GM18861 (cell line): ENCODE results near the gene BPI.
"Not testable (repeated sequence)": the region's sequence is repeated elsewhere in the genome, so short reads cannot be mapped to it uniquely, and the experiment has no call there.

ENCODE experiments used
- ATAC-seq: cut with Tn5 transposase; IDR thresholded peaks from one replicate; pipeline ENCODE4 v1.9.1; 2021; ENCODE audit not compliant: unreplicated experiment

BPI gene

GRCh38 chr20:38277691-38278090, 26.3 kb upstream of the BPI start:
- ATAC-seq, result no peak

DNA sequence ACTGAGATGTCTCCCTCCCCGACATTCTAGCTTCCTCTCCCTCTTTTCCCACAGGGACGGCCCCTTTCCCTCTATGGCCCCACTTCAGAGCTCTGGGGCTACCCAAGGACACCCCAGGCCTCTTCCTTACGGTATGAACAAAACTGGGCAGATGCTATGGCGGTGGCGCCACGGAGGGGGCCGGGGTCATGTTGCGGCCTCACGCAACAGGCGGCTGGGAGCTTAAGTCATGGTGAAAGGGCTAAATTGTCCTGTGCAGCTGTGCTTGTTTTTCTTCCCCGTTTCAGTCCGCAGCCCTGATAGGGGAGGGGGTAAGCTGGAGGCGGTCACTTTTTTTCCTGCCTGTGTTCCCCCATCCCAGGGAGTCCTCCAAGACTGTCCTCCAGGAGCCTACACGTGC, 25.8 kb upstream of the BPI start:
- no peak for ATAC-seq

DNA sequence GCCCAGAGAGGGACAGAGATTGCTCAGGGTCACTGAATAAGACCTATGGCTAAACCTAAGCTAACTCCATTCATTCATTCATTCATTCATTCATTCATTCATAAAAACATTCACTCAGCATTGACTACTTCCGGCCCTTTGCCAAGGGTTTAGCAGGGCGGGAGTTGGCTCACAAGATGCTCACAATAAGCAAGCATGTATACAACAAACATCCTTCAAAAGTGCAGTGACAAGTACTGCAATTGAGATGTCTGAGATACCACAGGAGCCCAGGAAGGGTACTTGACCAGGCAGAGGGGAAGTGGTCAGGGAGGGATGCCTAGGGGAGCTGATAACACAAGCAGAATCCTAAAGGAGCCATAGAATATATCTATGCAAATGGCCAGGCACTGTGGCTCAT, 25.2 kb upstream of the BPI start:
- no peak for ATAC-seq

DNA sequence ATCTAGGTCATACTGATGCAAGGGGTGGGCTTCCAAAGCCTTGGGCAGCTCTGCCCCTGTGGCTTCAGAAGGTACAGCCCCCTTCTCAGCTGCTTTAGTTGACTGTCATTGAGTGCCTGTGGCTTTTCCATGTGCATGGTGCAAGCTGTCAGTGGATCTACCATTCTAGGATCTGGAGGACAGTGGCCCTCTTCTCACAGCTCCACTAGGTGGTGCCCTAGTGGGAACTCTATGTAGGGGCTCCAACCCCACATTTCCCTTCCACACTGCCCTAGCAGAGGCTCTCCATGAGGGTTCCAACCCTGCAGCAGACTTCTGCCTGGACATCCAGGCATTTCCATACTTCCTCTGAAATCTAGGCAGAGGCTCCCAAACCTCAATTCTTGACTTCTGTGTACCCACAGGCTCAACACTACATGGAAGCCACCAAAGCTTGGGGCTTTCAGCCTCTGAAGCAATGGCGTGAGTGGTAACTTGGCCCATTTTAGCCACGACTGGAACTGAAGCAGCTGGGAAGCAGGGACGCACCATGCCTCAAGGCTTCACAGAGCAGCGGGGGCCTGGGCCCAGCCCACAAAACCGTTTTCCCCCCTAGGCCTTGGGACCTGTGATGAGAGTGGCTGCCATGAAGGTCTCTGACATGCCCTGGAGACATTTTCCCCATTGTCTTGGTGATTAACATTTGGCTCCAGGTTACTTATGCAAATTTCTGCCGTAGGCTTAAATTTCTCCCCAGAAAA, 22.6 kb upstream of the BPI start:
- ATAC-seq, result not testable (repeated sequence)

GRCh38 chr20:38283236-38283635, 20.7 kb upstream of the BPI start:
- ATAC-seq, result no peak

DNA sequence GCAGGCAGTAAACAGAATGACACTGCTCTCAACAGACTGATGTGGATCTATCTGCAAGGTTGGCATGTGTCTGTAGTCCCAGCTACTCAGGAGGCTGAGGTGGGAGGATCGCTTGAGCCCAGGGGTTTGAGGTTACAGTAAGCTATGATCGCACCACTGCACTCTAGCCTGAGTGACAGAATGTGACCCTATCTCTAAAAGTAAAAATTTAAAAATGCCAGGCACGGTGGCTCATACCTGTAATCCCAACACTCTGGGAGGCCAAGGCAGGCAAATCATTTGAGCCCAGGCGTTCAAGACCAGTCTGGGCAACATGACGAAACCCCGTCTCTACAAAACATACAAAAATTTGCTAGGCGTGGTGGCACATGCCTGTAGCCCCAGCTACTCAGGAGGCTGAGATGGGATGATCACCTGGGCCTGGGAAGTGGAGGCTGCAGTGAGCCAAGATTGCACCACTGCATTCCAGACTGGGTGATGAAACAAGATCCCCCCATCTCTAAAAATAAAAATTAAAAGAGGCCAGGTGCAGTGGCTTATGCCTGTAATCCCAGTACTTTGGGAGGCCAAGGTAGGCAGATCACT, 19.8 kb upstream of the BPI start:
- not testable (repeated sequence) for ATAC-seq

DNA sequence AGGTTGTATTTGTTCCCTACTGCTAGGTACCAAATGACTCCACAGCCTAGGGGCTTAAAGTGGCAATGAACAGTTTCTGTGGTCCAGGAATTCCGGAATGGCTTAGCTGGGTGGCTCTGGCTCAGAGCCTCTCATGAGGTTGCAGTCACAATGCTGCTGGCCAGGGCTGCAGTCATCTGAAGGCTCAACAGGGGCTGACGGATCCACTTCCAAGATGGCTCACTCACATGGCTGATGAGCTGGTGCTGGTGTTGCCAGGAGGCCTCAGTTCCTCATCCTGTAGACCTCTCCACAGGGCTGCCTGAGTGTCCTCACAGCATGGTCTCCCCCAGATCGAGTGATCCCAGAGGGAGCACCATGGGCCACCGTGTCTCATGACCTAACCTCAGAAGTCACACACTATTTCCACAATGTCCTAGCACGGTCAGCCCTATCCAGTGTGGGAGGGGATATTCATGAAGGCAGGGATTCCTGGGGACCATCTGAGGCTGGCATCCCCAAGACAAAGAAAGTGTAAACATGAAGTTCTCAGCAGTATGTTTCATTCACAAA, 19.0 kb upstream of the BPI start:
- no peak for ATAC-seq

DNA sequence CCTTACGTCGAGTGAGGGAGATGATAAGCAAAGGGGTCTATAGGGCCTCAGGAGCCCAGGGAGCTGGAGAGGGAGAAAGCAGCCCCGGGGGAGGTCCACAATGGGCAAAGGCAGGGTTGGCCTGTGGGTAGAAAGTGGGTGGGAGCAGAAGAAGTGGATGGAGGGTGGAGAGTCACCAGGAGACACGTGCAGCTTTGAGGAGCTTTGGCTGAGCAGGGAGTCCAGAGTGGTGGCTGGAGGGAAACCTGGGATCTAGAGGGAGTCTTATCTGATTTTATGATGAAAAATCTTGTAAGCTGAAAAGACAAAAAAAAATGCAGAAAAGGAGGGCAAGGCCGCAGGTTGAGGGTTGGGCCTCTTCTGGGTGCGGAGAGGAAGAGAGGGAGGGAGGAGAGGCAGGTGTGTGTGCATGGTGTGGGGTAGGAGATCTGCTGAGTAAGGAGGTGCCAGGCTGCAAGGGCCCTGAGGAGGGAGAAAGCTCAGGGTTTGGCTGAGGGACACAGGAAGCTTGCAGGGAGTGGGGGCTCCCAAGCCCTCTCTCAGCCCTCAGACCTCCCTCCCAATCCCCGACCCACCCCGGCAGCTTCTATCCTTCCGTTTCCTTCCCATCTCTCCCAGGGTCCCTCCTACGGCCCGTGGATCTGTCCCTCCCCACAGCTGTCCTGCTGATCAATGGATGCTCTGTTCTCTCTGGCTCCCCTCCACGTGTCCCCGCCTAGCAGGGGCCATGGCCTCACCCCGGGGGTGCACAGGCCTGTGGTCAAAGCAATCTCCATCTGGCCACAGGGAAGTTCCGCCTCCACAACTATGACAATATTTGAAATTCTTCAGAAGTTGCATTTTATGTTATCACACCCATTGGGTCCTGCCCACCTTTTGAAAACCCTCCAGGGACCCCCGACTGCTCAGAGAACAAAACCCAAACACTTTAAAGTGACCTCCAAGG, 17.1 kb upstream of the BPI start:
- no peak for ATAC-seq

- ATAC-seq, result no peak
Observed at GRCh38 chr20:38290829-38291814, 12.8 kb upstream of the BPI start.

DNA sequence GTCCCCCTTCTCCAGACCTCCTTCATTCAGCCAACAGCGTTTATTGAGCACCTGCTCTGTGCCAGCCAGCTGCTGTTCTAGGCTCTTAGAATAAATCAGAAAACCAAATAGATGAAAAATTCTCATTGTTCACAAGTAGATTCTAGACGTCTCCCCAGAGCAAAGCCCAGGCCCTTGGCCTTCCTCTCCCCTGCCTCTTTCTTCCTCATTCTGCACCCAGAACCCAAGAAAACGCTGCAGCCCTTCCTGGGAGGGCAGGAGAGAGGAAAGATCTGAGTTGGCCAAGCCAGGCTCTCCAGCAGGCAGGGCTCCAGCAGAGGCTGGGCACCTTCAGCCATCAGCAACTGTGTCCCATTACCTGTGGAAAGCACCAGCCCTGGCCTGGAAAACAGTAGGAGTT, 12.0 kb upstream of the BPI start:
- no peak for ATAC-seq

DNA sequence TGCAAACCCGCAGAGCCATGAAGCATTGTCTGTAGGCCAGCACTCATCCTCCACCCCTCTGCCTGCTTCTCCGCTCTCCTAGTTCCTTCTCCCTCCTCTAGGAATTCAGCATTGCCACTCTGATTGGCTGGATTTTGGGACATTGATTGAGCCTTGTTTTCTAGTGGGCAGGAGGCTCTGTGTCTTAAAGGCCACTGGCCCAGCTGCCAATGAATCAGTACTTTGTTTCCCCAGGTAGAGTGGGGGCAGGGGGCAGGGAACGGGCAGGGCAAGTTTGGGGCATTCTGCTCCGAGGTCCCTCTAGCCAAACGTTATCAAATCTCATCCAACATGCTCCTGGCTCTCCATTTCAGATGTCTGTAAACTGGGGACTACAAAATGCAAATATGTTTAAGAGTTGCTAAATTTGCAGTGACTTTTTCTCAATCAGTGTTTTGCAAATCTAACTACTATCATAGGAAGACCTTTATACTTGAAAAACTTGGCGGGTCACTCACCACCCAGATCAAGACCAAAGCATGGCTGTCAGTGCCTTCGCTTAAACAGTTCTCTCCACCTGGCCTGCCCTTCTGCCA, 10.4 kb upstream of the BPI start:
- ATAC-seq, result no peak

GRCh38 chr20:38294076-38294591, 9.8 kb upstream of the BPI start:
- ATAC-seq, result no peak

DNA sequence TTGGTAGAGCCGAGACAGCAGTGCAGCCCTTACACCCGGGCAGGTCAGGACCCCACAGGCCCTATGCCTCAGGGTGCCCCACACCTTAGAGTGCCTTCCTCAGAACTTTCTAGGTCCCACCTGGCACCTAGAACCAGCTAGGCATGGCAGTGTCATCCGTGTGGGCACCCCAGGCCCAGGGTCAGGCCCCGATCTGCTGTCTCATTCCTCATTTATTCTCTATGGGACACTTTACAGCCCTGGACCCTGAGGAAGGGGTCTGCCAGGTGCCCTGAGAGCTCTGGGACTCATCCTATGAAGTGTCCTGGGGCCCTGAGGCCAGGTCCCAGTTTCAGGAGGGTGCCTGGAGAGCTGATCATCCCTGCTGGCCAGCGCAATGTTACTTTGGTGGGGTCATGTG, 8.1 kb upstream of the BPI start:
- no peak for ATAC-seq

DNA sequence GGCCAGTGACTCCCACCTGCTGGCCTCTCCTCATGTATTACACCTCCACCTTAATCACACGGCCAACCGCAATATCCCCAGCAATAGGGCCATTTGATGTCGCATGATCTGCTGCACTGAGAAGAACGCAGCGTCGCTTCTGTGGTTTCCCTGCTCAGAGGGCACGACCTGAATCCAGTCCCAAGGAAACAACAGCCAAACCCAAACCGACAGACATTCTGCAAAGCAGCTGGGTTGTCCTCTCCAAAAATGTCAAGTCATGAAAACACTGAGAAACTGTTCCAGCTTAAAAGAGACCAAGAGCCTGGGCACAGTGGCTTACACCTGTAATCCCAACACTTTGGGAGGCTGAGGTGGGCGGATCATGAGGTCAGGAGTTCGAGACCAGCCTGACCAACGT, 7.5 kb upstream of the BPI start:
- no peak for ATAC-seq

DNA sequence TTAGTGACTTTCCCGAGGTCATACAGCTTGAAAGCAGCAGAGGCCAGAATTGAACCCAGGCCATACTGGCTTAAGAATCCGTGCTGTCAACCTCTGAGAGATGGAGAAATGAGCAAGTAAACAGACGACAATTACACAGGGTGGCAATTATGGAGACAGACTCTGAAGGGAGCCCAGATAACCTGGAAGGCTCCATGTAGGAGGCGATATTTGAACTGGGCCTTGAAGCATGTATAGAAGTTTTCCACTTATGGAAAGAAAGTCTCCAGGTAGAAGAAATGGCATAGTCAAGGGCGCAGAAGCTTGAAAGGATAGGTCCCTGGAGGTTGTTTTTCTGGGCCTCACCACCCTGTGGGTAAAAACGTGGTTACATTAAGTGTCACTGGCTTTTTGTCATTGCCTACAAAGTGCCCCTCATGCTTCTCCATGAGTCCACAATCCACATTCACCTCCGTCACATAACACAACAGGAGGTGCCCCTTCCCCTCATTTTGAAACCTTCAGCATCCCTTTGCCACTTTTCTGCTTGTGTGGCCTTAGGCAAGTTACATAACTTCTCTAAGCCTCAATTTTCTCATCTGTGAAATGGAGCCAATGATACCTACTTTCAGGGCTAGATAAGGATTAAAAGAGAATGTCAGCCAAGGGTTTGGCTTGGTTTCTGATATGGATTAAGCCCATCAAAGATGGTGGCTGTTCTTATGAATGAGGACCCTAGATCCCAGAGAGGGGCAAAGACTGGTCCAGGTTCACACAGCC, 5.9 kb upstream of the BPI start:
- no peak for ATAC-seq

DNA sequence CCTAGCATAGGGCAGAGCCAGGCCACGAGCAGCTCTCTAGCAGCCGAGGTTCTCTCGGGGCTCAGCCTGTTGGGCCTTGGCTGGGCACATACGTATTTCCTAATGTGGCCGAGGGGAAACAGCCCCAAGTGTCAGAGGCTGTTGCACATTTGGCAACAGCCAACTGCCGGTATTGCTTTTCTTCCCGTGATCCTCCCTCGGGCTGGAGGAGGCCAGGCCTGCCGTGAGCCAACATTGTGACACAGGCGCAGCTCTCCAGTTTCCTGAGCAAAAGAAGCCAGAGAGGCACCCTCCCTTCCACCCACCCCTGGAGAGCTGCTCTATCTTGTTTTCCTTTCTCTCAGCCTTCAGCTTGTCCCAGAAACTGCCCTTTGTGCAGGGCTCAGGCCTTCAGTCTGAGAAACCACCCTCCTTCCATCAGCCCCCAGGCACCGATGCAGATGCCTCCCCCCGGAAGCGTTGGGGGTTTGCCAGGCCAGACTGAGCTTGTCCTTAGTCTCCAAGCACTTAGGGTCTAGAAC, 5.1 kb upstream of the BPI start:
- ATAC-seq, result no peak

DNA sequence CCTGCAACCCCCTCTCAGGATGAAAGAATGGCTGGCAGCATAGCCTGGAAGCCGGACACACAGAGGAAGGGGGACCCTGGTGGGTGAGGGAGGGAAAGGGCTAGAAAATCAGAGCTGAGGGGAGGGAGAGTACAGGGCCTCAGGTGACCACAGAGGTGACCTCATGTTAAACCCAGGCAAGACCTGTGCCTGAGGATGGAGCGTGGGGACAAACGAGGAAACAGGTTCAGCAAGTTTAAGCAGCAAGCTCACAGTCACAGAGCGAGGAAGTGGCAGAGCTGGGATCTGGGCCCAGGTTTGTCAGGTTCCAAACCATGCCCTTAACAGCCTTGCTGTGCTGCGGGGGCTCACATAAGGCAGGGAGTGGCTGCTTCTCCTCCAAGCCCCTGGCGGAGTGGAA, 4.0 kb upstream of the BPI start:
- no peak for ATAC-seq

GRCh38 chr20:38300438-38300837, 3.5 kb upstream of the BPI start:
- ATAC-seq, result no peak

- no peak for ATAC-seq
Observed at GRCh38 chr20:38301309-38301708, 2.6 kb upstream of the BPI start.
